Astrocyte of the spinal cord (primary cell): ENCODE results near the gene QPCTL.

Experiments
- DNase-seq: peaks from one replicate; pipeline ENCODE4 v3.0.0; 2011; ENCODE audit warnings: low read depth, low spot score
- H3K4me3 ChIP-seq: 2 replicates; pipeline ENCODE4 v1.5.1; 2011; ENCODE audit warnings: low read depth, mild to moderate bottlenecking, low read length, moderate library complexity
- in situ Hi-C: cut with HindIII; loops from 2 replicates; pipeline ENCODE4 v1.10.0; 2017; ENCODE audit warnings: low sequenced_read_pairs
- TF ChIP-seq, protein P1 (sequence below): IDR thresholded peaks from 2 replicates; pipeline ENCODE4 v1.5.1; 2012; ENCODE audit warnings: low read depth, mild to moderate bottlenecking, low read length, inconsistent platforms

Gene QPCTL

DNA sequence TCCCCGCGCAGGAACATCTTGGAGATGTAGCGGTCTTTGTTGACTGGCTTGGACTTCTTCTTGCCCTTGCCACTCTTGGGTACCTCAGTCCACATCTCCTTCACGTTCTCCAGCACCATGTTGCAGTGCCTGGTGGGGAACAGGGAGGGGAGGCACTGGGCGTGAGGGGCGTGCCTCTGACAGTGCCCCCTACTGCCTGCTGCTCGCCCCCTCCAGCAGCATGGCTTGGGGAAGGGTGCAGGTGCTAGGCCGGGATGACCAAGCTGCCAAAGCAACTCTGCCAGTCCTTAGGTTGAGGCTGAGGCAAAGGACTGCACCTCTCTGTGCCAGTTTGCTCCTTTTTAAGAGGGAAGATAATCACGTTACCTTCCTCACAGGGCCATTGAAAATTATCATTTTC, 4.9 kb upstream of the QPCTL start:
- no peak for DNase-seq
- TF ChIP-seq, protein P1, sequence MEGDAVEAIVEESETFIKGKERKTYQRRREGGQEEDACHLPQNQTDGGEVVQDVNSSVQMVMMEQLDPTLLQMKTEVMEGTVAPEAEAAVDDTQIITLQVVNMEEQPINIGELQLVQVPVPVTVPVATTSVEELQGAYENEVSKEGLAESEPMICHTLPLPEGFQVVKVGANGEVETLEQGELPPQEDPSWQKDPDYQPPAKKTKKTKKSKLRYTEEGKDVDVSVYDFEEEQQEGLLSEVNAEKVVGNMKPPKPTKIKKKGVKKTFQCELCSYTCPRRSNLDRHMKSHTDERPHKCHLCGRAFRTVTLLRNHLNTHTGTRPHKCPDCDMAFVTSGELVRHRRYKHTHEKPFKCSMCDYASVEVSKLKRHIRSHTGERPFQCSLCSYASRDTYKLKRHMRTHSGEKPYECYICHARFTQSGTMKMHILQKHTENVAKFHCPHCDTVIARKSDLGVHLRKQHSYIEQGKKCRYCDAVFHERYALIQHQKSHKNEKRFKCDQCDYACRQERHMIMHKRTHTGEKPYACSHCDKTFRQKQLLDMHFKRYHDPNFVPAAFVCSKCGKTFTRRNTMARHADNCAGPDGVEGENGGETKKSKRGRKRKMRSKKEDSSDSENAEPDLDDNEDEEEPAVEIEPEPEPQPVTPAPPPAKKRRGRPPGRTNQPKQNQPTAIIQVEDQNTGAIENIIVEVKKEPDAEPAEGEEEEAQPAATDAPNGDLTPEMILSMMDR = no peak
- no peak overlapping the region for H3K4me3 ChIP-seq
- in situ Hi-C loops = no loop called here

DNA sequence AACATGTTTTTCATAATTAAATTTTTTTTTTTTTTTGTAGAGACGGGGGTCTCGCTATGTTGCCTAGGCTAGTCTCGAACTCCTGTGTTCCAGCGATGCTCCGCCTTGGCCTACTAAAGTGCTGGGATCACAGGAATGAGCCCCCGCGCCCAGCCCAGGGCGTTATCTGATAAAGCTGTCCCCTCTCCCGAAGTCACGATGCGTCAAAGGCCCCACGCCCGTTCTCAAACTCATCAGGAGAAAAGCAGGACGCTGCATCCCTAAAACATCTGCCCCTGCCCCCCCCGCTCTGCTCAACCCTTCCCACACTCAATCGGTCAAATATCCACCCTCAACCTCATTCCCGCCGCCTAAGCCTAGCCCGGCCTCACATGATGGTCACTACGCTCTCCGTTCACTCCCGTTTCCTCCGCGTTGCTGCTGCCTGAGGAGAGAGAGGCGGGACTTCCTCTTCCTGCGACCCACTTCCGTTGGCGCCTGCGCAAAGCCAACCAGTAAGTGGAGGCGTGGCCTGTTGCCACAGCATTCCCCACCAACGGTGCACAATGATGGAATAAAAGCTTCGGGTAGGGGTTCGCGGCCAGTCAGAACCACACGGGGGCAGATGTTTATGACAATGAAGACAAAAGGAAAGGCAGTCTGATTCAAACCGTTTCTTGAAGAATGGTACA, 815 bp upstream of the QPCTL start, which contains the start of gene SNRPD2:
TSS of gene SNRPD2 (minus strand) at position 438 of the 671 bp plus-strand sequence. CDS start at position 373, 65 bp downstream.
- in situ Hi-C loops = no loop called here
- peak within 1 kb of the TSS; percentile 83 for H3K4me3 ChIP-seq
- peak; percentile 96 for DNase-seq
- TF ChIP-seq, protein P1 = no peak

DNA sequence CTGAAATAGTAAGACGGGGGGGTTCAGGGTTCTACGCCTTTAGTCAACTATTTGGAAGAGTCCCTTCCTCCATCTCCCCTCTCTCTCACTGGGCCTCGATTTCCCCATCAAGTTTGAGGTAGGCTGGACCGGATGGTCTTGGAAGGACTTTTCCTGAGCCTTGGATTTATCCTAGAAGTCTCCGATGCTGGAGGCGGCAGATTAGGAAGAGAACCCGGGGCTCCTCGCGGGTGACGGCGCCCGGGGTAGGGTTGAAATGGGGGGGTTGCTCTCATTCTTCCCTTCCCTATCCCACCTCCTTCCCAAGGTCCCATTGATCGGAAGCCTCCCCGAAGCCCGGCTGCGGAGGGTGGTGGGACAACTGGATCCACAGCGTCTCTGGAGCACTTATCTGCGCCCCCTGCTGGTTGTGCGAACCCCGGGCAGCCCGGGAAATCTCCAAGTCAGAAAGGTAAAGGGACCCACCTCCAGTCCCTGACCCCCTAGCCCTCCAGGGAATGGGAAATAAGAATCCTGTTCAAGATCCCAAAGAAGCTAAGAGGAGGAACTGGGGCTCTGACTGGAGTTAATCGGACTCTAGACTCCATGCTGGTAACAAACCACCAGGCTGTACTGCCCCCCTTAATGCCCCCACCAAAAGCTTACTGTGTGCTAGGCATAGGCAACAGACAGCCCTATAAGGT, 781 bp downstream of the QPCTL start:
- in situ Hi-C loops = no loop called here

DNA sequence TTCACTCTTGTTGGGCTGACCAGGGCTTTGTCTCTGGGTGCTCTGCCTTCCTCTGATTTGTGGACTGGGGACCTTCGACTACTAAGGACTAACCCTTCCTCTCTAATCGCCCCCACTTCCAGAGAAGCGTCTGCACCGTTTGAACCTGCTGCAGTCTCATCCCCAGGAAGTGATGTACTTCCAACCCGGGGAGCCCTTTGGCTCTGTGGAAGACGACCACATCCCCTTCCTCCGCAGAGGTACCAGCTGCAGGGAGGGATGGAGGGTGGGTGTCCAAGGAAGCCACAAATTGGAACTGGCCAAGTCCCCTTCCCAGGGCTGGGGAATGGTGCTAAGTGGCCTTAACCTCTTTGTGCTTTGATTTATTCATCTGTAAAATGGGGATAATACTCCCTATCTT, 9.2 kb downstream of the QPCTL start:
- no peak overlapping the region for H3K4me3 ChIP-seq
- TF ChIP-seq, protein P1 = no peak
- in situ Hi-C loops = no loop called here
- DNase-seq = no peak

More for the DNA sequence above, 781 bp downstream of the QPCTL start:
- H3K4me3 ChIP-seq = peak overlapping the region; percentile 83
- TF ChIP-seq, protein P1 = peak; percentile 99
- DNase-seq = peak; percentile 63

DNA sequence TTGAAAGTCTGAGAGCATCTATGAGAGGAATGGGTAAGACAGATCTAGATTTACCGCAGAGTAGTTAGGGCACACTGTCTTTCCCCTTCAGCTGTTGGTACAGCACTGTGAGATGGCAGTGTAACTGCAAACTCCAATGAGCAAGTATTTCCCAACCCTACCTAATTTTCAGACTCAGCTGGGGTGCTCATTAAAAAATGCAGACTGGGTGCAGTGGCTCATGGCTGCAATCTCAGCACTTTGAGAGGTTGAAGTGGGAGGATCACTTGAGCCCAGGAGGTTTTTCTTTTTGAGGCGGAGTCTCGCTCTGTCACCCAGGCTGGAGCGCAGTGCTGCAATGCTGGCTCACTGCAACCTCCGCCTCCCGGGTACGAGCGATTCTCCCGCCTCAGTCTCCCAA, 12.6 kb downstream of the QPCTL start:
- no peak overlapping the region for H3K4me3 ChIP-seq
- TF ChIP-seq, protein P1 = no peak
- DNase-seq = no peak
- in situ Hi-C loops = no loop called here

DNA sequence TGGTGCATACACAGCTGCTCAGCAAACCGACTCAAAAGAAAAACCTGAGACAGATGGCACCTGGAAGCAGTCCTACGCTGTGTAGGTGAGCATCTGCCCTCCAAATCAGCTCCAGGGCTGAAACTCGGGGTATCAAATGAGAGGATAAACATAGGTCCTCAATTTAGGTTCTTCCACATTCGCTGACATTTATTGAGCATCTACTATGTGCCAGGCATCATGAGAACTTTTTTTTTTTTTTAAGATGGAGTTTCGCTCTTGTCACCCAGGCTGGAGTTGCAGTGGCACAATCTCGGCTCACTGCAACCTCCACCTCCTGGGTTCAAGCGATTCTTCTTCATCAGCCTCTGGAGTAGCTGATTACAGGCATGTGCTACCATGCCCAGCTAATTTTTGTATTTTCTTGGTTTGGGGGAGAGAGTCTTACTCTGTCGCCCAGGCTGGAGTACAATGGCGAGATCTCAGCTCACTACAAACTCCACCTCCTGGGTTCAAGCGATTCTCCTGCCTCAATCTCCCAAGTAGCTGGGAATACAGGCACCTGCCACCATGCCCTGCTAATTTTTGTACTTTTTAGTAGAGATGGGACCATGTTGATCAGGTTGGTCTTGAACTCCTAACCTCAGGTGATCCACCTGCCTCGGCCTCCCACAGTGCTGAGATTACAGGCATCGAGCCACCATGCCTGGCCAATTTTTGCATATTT, 13.4 kb downstream of the QPCTL start:
- in situ Hi-C loops = no loop called here
- DNase-seq = no peak
- TF ChIP-seq, protein P1 = no peak
- no peak overlapping the region for H3K4me3 ChIP-seq
